Stimulated activated CD4-positive, alpha-beta T cell treated with anti-CD3 and anti-CD28 coated beads, Interleukin-15, amount 100 ng/mL, for 48 hours (primary cell): ENCODE results near the gene ARID4B.

ENCODE experiments used
- DNase-seq, 2 donors: peaks; one replicate each; pipeline ENCODE4 v3.0.0-alpha.2; 2020; ENCODE audit warnings: low read depth in 2 of 2

ARID4B gene

DNA sequence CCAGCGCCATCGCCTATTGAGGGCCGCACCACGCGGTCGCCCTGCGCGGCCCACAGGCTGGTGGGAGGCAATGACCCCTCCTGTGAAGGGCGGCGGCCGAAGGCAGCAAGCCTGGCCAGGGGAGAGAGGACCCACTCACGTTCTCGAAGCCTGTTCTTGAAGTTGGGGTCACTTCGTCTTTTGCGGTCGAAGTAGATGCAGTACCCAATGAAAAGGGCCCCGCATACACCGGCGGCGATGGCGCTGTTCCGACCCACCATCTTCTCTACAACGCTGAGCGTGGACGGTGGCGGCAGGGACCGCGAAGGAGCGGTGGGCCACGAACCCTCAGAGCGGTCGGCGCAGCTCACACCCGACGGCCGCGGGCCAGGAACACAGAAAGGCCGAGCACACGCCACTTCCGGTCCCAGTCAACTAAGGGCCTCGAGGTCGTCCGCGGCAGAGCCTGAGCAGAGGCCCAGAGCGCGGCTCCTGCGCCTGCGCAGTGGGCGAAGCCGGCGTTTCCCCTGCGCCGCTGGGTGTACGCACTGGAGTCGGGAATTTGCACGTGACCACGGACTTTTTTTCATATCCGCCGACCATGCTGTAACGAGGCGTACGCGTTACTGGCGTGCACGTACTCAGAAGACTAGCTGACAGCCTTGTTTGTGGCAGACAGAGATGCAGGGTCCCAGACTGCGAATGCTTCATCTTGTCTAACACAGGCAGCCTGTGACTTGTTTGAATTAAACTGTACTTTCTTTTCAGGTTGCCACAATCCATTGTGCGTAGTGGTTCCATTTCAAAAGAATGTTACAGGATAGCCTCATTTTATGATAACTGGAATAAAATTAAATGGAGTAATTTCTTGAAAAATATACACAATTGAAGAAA, 199.3 kb downstream of the ARID4B start, which contains the start of gene TOMM20:
TOMM20 (minus strand) TSS at position 382 of the 873 bp plus-strand sequence; CDS start at position 260, 122 bp downstream.
- DNase-seq, result peak; percentile 91 to 92

DNA sequence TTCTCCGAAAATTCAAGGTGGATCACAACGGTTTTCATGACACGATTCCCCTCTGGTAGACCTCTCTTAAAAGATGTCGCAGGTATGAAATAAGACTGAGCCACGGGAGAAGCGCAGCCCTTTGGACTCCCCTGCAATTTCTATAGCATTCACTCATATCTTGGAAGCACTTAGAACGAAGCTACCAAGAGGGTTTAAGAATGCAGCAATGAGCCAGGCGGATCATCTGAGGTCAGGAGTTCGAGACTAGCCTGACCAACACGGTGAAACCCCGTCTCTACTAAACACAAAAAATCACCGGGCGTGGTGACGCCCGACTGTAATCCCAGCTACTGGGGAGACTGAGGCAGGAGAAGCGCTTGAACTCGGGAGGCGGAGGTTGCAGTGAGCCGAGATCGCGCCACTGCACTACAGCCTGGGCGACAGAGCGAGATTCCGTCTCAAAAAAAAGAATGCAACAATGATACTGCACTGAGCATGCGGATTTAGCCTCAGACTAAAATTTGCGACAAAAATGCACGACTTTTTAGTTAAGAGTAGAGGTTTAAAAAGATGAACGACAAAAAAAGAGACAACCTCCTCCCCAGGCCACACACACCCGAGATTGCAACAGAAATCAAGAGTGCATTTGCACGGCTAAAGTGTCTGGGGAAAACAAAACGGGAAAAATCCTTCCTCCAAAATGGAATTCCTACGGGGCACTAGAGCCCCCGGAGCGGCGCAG, 200.1 kb downstream of the ARID4B start:
- no peak for DNase-seq

DNA sequence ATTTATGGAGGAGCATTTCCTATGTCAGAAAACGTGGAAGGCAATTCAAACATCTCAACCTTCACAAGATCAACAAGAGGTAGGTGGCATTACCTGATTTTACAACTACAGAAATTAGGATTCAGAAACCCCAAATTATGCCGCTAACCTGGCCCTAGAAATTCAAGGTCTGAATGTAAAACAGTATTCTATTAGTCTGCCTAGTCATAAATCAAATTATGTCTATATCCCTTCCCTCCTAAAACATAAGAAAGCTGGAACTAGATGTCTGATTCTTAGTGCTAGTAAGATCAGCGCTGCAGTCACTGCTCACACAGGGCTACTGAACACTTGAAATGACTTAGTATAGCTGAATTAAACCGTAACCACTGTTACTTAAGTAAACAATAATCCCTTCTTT, 200.8 kb downstream of the ARID4B start:
- no peak for DNase-seq

DNA sequence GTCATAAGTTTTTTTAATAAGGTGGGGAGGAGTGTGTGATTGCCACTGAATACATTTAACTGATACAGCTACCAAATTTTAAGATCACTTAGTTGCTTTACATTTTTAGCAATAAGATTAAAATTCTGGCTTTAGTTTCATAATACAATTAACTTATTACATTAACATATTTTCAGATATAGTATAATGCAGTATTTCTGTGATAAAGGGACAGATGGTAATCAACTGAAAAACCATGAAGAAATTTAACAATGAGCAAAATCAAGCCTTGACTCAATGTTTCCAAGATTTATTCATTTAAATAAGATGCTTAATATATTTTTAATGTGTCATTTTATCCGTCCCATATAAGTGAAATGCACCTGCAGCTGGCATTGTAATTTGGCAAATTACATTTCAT, 203.3 kb downstream of the ARID4B start:
- DNase-seq, result no peak

DNA sequence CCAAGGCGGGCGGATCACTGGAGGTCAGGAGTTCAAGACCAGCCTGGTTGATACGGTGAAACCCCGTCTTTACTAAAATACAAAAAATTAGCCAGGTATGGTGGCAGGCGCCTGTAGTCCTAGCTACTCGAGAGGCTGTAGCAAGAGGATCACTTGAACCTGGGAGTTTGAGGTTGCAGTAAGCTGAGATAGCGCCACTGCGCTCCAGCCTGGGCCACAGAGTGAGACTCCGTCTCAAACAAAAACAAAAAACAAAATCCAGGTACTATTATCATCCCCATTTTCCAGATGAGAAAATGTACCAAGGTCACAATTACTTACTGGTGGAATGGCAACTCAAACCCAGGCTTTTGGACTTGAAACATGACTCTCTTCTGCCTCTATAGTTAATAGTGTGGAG, 203.9 kb downstream of the ARID4B start:
- DNase-seq, result no peak

DNA sequence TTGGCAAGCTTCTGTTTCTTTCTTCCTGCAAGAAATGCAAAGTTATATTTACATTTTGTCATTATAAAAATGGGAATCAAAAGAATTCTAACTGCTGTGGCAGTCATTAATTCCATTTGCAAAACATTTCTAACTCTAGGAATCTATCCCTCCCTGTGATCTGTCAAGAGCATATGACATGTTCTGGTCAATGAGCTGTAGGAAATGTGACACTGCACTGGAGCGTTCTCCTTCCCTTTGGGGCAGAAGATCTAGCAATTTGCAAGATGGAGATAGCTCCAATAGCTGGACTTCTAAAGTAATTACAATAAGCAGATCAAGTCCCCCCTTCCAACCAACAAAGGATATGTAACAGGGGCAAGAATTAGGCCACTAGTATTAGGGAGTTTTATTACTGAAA, 205.6 kb downstream of the ARID4B start:
- no peak for DNase-seq
